ENCODE measurements around the gene WBP4.

WBP4 gene

DNA sequence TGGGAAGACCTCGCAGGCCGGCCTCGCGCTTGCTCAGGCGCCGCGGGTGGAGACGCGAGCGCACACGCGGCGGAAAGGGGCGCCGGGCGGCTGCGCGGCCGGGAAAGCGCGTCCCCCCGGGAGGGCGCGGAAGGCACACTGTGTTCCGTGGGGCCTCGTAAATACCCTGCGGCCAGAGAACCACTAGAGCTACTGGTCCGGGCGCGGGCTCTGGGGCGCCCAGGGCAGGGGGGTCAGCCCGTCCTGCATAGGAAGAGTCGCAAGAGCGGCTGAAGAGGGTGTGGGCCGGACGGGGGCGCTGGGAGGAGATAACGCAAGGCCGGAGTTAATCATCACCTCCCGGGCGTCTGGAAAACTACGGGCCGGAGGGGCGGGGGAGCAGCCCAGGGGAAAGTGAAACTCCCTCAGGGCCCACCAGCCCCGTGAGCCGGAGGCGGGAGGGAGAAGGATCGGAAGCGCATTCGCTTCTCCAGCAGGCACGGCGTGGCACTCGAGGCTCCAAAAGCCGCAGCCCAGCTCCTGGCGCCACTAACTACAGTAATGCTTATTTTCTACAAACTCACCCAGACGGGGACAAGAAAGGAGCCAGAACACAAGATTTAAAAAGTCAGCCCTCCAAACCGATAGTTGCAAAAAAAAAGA, 1.1 kb upstream of the WBP4 start:
- H2AFZ ChIP-seq (ENCODE audit: low read length, unreplicated experiment), result no peak overlapping the region
- no peaks in the 10 kb centered on the region; the same call in 1 of the 2 replicates for H3K36me3 ChIP-seq (ENCODE audit: insufficient read depth, low read length)
- H3K4me1 ChIP-seq (ENCODE audit: control insufficient read depth, insufficient read depth, low read length, unreplicated experiment), result peaks cover 39% of the 10 kb centered on the region
- no peaks in the 10 kb centered on the region for H3K27me3 ChIP-seq (ENCODE audit: insufficient read depth, low read length)
- H3K79me2 ChIP-seq (ENCODE audit: control insufficient read depth, insufficient read depth, low read length, unreplicated experiment), result peaks cover 71% of the 10 kb centered on the region
- H3K27ac ChIP-seq (ENCODE audit: low read depth, low read length), result peak overlapping the region; percentile 97
- peak overlapping the region; percentile 88 for H3K4me3 ChIP-seq (ENCODE audit: low read depth, low read length)

DNA sequence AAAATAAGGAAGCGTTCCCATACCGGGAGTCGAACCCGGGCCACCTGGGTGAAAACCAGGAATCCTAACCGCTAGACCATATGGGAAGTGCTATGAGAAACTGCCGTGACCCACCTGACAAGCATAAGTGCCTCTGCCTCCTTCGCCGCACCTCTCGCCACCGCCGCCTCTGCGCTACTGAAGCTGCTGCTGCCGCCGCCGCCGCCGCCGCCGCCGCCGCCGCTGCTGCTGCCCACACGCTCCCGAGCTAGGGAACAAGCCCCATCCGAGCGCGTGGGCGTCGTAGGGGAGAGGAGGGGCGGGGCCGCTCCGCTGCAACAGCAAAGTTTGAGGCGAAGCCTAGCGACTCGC, 610 bp upstream of the WBP4 start:
- H3K4me1 ChIP-seq (ENCODE audit: control insufficient read depth, insufficient read depth, low read length, unreplicated experiment), result peaks cover 43% of the 10 kb centered on the region
- no peaks in the 10 kb centered on the region for H3K27me3 ChIP-seq (ENCODE audit: insufficient read depth, low read length)
- H2AFZ ChIP-seq (ENCODE audit: low read length, unreplicated experiment), result peak overlapping the region; percentile 26
- H3K4me3 ChIP-seq (ENCODE audit: low read depth, low read length), result peak overlapping the region; percentile 88
- H3K79me2 ChIP-seq (ENCODE audit: control insufficient read depth, insufficient read depth, low read length, unreplicated experiment), result peaks cover 70% of the 10 kb centered on the region
- peaks cover 4% of the 10 kb centered on the region; the same call in 1 of the 2 replicates for H3K36me3 ChIP-seq (ENCODE audit: insufficient read depth, low read length)
- peak overlapping the region; percentile 97 for H3K27ac ChIP-seq (ENCODE audit: low read depth, low read length)

DNA sequence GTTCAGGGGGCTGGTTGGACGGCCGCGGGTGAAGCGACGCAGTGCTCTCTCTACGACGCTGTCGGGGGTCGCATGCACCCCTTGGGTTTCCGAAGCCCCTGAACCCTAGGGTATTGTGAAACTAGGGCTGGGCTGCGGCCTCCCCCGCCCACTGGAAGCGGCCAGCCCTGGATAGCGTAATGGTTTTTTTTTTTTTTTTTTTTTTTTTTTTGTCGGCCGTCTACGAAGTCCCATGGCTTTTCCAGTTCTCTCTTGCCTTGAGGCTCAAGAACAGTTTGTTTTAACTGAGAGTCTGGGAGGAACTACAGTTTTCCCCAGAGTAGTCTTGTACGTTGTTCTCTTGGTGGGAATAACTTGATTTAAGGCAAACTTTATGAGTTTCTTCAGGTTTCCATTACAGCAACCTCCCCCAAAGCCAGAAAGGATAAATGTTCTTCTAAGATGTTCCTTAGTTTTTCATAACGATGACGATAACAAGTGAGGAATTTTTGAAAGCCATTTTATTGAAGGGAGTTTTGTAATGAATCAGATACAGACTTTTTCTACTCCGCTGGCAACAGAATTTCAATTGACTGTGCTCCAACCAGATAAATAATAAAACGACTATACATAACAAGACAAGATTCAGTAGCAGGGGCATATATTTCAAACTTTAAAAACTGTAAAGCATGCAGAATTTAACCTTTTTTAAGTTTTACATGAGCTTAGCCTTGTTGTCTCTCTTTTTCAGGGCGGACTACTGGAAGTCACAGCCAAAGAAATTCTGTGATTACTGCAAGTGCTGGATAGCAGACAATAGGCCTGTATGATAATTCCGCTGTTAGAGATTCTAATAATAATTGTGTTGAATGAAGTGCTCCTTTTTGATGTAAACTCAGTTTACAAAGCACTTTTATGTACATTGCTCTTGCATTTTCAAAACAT, 867 bp downstream of the WBP4 start:
- peak overlapping the region; percentile 97 for H3K27ac ChIP-seq (ENCODE audit: low read depth, low read length)
- H2AFZ ChIP-seq (ENCODE audit: low read length, unreplicated experiment), result peak overlapping the region; percentile 43
- peaks cover 12% of the 10 kb centered on the region for H3K36me3 ChIP-seq (ENCODE audit: insufficient read depth, low read length)
- peaks cover 42% of the 10 kb centered on the region for H3K4me1 ChIP-seq (ENCODE audit: control insufficient read depth, insufficient read depth, low read length, unreplicated experiment)
- peaks cover 59% of the 10 kb centered on the region for H3K79me2 ChIP-seq (ENCODE audit: control insufficient read depth, insufficient read depth, low read length, unreplicated experiment)
- peak overlapping the region; percentile 88 for H3K4me3 ChIP-seq (ENCODE audit: low read depth, low read length)
- H3K27me3 ChIP-seq (ENCODE audit: insufficient read depth, low read length), result no peaks in the 10 kb centered on the region

DNA sequence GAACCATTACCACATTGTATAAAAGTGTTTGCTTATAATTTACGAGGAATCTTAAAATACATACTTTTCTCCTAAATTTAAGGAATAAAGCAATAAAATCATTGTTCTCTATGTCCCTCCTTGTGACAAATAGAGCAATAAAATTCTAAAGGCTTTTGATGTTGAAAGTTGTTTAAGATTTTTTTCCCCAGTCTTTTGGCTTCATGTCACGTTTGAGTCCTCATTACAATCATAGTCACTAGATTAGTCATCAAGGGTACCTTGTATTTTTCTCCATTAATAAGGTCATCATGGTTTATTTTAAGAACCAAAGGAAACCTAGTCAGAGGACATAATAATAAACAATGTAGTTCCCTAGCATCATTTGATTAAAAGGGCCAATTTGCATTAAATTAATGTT, 3.2 kb downstream of the WBP4 start:
- H3K4me3 ChIP-seq (ENCODE audit: low read depth, low read length), result peak overlapping the region; percentile 58
- H2AFZ ChIP-seq (ENCODE audit: low read length, unreplicated experiment), result no peak overlapping the region
- peaks cover 31% of the 10 kb centered on the region for H3K4me1 ChIP-seq (ENCODE audit: control insufficient read depth, insufficient read depth, low read length, unreplicated experiment)
- no peaks in the 10 kb centered on the region for H3K27me3 ChIP-seq (ENCODE audit: insufficient read depth, low read length)
- H3K36me3 ChIP-seq (ENCODE audit: insufficient read depth, low read length), result peaks cover 25% of the 10 kb centered on the region
- H3K27ac ChIP-seq (ENCODE audit: low read depth, low read length), result peak overlapping the region; percentile 92
- peaks cover 36% of the 10 kb centered on the region for H3K79me2 ChIP-seq (ENCODE audit: control insufficient read depth, insufficient read depth, low read length, unreplicated experiment)

DNA sequence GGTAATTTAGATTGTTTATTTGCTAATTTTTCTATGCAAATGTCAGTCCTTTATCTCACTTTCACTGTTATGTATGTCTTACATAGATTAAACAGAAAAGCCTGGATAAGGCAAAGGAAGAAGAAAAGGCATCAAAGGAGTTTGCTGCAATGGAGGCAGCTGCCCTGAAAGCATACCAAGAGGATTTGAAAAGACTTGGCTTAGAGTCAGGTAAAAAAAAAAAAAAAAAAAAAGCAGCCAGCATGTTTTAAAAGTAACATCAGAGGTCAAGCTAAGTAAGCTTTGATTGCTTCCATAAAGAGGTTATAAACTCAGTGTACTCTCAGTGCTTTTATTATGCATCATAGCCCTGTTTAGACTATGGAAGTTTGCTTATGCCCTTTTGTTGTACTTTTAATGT, 3.8 kb downstream of the WBP4 start:
- H2AFZ ChIP-seq (ENCODE audit: low read length, unreplicated experiment), result no peak overlapping the region
- peak overlapping the region; percentile 92 for H3K27ac ChIP-seq (ENCODE audit: low read depth, low read length)
- no peaks in the 10 kb centered on the region for H3K27me3 ChIP-seq (ENCODE audit: insufficient read depth, low read length)
- H3K4me3 ChIP-seq (ENCODE audit: low read depth, low read length), result peak overlapping the region; percentile 58
- peaks cover 25% of the 10 kb centered on the region for H3K36me3 ChIP-seq (ENCODE audit: insufficient read depth, low read length)
- H3K4me1 ChIP-seq (ENCODE audit: control insufficient read depth, insufficient read depth, low read length, unreplicated experiment), result peaks cover 31% of the 10 kb centered on the region
- peaks cover 32% of the 10 kb centered on the region for H3K79me2 ChIP-seq (ENCODE audit: control insufficient read depth, insufficient read depth, low read length, unreplicated experiment)

DNA sequence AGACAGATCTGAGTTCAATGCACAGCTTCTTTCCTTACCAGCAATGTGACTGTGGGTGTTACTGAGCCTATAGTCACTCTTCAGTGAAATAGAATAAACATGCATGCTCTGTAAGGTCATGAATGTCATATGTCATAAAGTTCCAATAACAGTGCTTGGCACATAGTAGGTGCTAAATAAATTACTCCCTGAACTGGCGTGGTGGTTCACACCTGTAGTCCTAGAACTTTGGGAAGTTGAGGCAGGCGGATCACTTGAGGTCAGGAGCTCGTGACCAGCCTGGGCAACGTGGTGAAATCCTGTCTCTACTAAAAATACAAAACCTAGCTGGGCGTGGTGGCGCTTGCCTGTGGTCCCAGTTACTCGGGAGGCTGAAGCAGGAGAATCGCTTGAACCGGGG, 13.2 kb downstream of the WBP4 start:
- no peak overlapping the region for H3K27ac ChIP-seq (ENCODE audit: low read depth, low read length)
- H3K27me3 ChIP-seq (ENCODE audit: insufficient read depth, low read length), result no peaks in the 10 kb centered on the region
- no peak overlapping the region for H3K4me3 ChIP-seq (ENCODE audit: low read depth, low read length)
- peaks cover 22% of the 10 kb centered on the region for H3K36me3 ChIP-seq (ENCODE audit: insufficient read depth, low read length)
- H3K4me1 ChIP-seq (ENCODE audit: control insufficient read depth, insufficient read depth, low read length, unreplicated experiment), result no peaks in the 10 kb centered on the region
- no peaks in the 10 kb centered on the region for H3K79me2 ChIP-seq (ENCODE audit: control insufficient read depth, insufficient read depth, low read length, unreplicated experiment)
- H2AFZ ChIP-seq (ENCODE audit: low read length, unreplicated experiment), result no peak overlapping the region

DNA sequence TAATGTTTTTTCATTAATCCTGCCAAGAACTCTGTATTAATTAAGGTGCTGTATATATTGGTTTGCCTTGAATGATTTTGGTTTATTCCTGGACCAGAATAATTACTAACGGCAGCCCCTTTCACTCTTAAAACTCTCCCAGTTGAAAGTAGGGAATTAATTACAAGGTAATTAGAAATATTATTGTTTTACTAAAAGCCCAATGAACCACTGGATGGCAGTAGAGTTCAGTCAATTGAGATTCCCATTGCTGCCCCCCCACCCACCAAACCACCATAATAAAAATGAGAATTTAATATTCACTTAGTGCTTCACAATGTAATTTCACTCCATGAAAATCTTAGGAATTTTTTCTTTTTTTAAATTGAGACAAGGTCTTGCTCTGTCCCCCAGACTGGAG, 13.7 kb downstream of the WBP4 start:
- no peak overlapping the region for H3K4me3 ChIP-seq (ENCODE audit: low read depth, low read length)
- H3K36me3 ChIP-seq (ENCODE audit: insufficient read depth, low read length), result peaks cover 22% of the 10 kb centered on the region
- H3K4me1 ChIP-seq (ENCODE audit: control insufficient read depth, insufficient read depth, low read length, unreplicated experiment), result no peaks in the 10 kb centered on the region
- no peak overlapping the region for H3K27ac ChIP-seq (ENCODE audit: low read depth, low read length)
- H2AFZ ChIP-seq (ENCODE audit: low read length, unreplicated experiment), result no peak overlapping the region
- H3K27me3 ChIP-seq (ENCODE audit: insufficient read depth, low read length), result no peaks in the 10 kb centered on the region
- H3K79me2 ChIP-seq (ENCODE audit: control insufficient read depth, insufficient read depth, low read length, unreplicated experiment), result no peaks in the 10 kb centered on the region

DNA sequence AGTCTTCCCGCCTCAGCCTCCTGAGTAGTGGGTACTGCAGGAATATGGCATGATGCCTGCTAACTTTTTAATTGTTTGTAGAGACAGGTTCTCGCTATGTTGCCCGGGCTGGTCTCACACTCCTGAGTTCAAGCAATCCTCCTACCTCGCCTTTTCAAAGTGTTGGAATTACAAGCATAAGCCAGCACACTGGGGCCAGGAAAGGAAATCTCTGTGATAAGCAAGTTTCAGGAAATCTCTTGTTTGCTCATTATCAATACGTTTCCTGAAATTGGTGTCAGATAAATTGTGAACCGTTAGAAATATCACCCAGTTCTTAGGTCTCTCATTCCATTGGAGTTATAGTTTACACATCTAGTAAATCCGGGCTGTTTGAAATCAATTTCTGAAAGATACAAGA, 14.2 kb downstream of the WBP4 start:
- no peaks in the 10 kb centered on the region for H3K4me1 ChIP-seq (ENCODE audit: control insufficient read depth, insufficient read depth, low read length, unreplicated experiment)
- no peak overlapping the region for H3K27ac ChIP-seq (ENCODE audit: low read depth, low read length)
- H3K27me3 ChIP-seq (ENCODE audit: insufficient read depth, low read length), result no peaks in the 10 kb centered on the region
- peaks cover 22% of the 10 kb centered on the region for H3K36me3 ChIP-seq (ENCODE audit: insufficient read depth, low read length)
- no peak overlapping the region for H2AFZ ChIP-seq (ENCODE audit: low read length, unreplicated experiment)
- H3K79me2 ChIP-seq (ENCODE audit: control insufficient read depth, insufficient read depth, low read length, unreplicated experiment), result no peaks in the 10 kb centered on the region
- no peak overlapping the region for H3K4me3 ChIP-seq (ENCODE audit: low read depth, low read length)

DNA sequence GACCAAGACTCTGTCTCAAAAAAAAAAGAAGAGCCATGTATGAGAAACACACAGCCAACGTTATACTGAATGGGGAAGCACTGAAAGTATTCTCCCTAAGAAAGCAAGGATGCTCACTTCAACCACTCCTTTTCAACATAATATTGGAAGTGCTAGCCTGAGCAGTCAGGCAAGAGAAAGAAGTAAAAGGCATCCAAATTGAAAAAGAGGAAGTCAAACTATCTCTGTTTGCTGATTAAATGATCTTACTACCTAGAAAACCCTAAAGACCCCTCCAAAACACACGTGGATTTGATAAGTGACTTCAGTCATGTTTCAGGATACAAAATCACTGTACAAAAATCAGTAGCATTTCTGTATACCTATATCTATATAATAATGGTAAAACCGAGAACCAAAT, 16.2 kb downstream of the WBP4 start:
- Histone ChIP-seq H3K79me2 (ENCODE audit: control insufficient read depth, insufficient read depth, low read length, unreplicated experiment) (no peaks in the 10 kb centered on the region), H3K27me3 (ENCODE audit: insufficient read depth, low read length) (no peaks in the 10 kb centered on the region), H3K4me1 (ENCODE audit: control insufficient read depth, insufficient read depth, low read length, unreplicated experiment) (no peaks in the 10 kb centered on the region), H2AFZ (ENCODE audit: low read length, unreplicated experiment) (no peak overlapping the region), H3K4me3 (ENCODE audit: low read depth, low read length) (no peak overlapping the region), H3K27ac (ENCODE audit: low read depth, low read length) (no peak overlapping the region), H3K36me3 (ENCODE audit: insufficient read depth, low read length) (peaks cover 22% of the 10 kb centered on the region)

DNA sequence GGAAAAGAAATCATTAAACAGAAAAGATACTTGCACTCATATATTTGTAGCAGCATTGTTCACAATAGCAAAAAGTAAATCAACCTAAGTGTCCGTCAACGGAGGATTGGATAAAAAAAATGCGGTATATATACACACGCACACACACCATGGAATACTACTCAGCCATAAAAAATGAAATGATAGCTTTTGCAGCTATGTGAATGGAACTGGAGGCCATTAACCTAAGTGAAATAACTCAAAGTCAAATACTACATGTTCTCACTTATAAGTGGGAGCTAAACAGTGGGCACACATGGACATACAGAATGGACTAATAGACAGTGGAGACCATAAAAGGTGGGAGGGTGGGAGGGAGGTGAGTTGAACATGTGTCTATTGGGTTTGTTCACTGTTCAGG, 18.4 kb downstream of the WBP4 start:
- no peak overlapping the region for H3K27ac ChIP-seq (ENCODE audit: low read depth, low read length)
- H2AFZ ChIP-seq (ENCODE audit: low read length, unreplicated experiment), result no peak overlapping the region
- H3K79me2 ChIP-seq (ENCODE audit: control insufficient read depth, insufficient read depth, low read length, unreplicated experiment), result no peaks in the 10 kb centered on the region
- peaks cover 22% of the 10 kb centered on the region for H3K36me3 ChIP-seq (ENCODE audit: insufficient read depth, low read length)
- H3K4me1 ChIP-seq (ENCODE audit: control insufficient read depth, insufficient read depth, low read length, unreplicated experiment), result no peaks in the 10 kb centered on the region
- no peaks in the 10 kb centered on the region for H3K27me3 ChIP-seq (ENCODE audit: insufficient read depth, low read length)
- H3K4me3 ChIP-seq (ENCODE audit: low read depth, low read length), result no peak overlapping the region

All from ACC112 (cell line).